A549 (cell line): Measurements from ENCODE around the gene SPNS2. TPM values are rescaled to one million over a fixed set of nuclear protein-coding genes. Genes with fewer than 3 reads are reported as not detected.

Experiments used
- ATAC-seq, 2 experiments: fragments of 200-7000 bp in 1 of 2; fragments of >200 bp in 1 of 2; cut with Nextera tagmentation in 1 of 2; cut with Tn5 transposase in 1 of 2; 3 replicates each; pipeline versions ENCODE4 v1.8.0 to v1.9.1; 2018 to 2020; ENCODE audit warnings: mild to moderate bottlenecking in 1 of 2, moderate library complexity in 1 of 2
- CTCF ChIA-PET: fragments of 300-600 bp; sonication (Branson Sonifier 250); formaldehyde crosslinking; extraction: SDS; loops from one replicate; lab custom pipeline; 2021; ENCODE audit warnings: antibody characterized with exemption, inconsistent platforms; lab: Yijun Ruan, JAX
- POLR2A ChIA-PET: fragments of 350-600 bp; formaldehyde crosslinking; extraction: SDS; loops from one replicate; lab custom pipeline; 2021; ENCODE audit warnings: antibody characterized with exemption, inconsistent platforms; lab: Yijun Ruan, JAX
- DNase-seq, 2 experiments: peaks; one replicate each; pipeline versions ENCODE4 v3.0.0 to v3.0.0-alpha.2; 2011 to 2016; ENCODE audit warnings: low read depth in 1 of 2, low spot score in 1 of 2
- FAIRE-seq: peaks from 2 replicates; lab custom pipeline; 2011; peaks lifted over from hg19 to GRCh38; lab: Jason Lieb, UNC
- H3K27ac ChIP-seq, 2 experiments: fragments of >200 bp; sonication (Bioruptor Twin); formaldehyde crosslinking; 3 replicates each; pipeline ENCODE4 v1.5.1; 2016 to 2017
- H3K4me1 ChIP-seq: fragments of >200 bp; sonication (Bioruptor Twin); formaldehyde crosslinking; 3 replicates; pipeline ENCODE4 v1.6.1; 2016
- H3K4me2 ChIP-seq: fragments of >200 bp; sonication (Bioruptor Twin); formaldehyde crosslinking; 3 replicates; pipeline ENCODE4 v1.6.1; 2016
- H3K4me3 ChIP-seq: fragments of >200 bp; sonication (Bioruptor Twin); formaldehyde crosslinking; 3 replicates; pipeline ENCODE4 v1.5.1; 2016
- H3K9me3 ChIP-seq: fragments of >200 bp; sonication (Bioruptor Twin); formaldehyde crosslinking; 3 replicates; pipeline ENCODE4 v1.6.1; 2016
- BHLHE40 ChIP-seq: IDR thresholded peaks from 2 replicates; pipeline ENCODE4 v1.6.1; 2012; ENCODE audit warnings: low read depth, low read length, inconsistent platforms
- CBX8 ChIP-seq: fragments of 200-600 bp; sonication (generic); IDR thresholded peaks from 2 replicates; pipeline ENCODE4 v1.6.1; 2016
- CHD4 ChIP-seq: fragments of 200-600 bp; sonication (generic); IDR thresholded peaks from 2 replicates; pipeline ENCODE4 v1.6.1; 2016; ENCODE audit warnings: antibody characterized with exemption, mild to moderate bottlenecking, borderline replicate concordance
- EHMT2 ChIP-seq: fragments of 200-600 bp; sonication (generic); IDR thresholded peaks from 2 replicates; pipeline ENCODE4 v1.6.1; 2016; ENCODE audit warnings: antibody characterized with exemption, low read depth, mild to moderate bottlenecking, moderate library complexity
- FOSL2 ChIP-seq, 2 experiments: fragments of 450-650 bp in 1 of 2; fragments of >200 bp in 1 of 2; sonication (Bioruptor Twin) in 1 of 2; formaldehyde crosslinking; IDR thresholded peaks; 2 replicates each; pipeline versions ENCODE4 v1.5.0 to v1.6.1; 2016 to 2020; ENCODE audit warnings: mild to moderate bottlenecking in 1 of 2, moderate library complexity in 1 of 2
- FOXS1 ChIP-seq: fragments of 250-450 bp; sonication (Bioruptor Pico); IDR thresholded peaks from 2 replicates; pipeline ENCODE4 v1.5.0; 2020; ENCODE audit warnings: mild to moderate bottlenecking, moderate library complexity
- GATA3 ChIP-seq: IDR thresholded peaks from 2 replicates; pipeline ENCODE4 v1.6.1; 2012; ENCODE audit warnings: borderline replicate concordance
- HEYL ChIP-seq: fragments of 250-450 bp; sonication (Bioruptor Pico); IDR thresholded peaks from 2 replicates; pipeline ENCODE4 v1.8.0; 2021; ENCODE audit warnings: mild to moderate bottlenecking, moderate library complexity
- HOXB5 ChIP-seq: fragments of 250-450 bp; sonication (Bioruptor Pico); IDR thresholded peaks from 2 replicates; pipeline ENCODE4 v1.5.0; 2020; ENCODE audit warnings: mild to moderate bottlenecking, moderate library complexity
- JUN ChIP-seq, 2 experiments: fragments of >200 bp; sonication (Bioruptor Twin); formaldehyde crosslinking; IDR thresholded peaks; 2 replicates in 1 of 2; 3 replicates in 1 of 2; pipeline ENCODE4 v1.6.1; 2016 to 2017
- MAZ ChIP-seq: fragments of 150-350 bp; IDR thresholded peaks from 2 replicates; pipeline ENCODE4 v1.6.1; 2014; ENCODE audit warnings: antibody characterized with exemption, low read depth, low read length, borderline replicate concordance
- NPAS2 ChIP-seq: fragments of 250-450 bp; sonication (Bioruptor Pico); IDR thresholded peaks from 2 replicates; pipeline ENCODE4 v1.8.0; 2022; ENCODE audit warnings: mild to moderate bottlenecking, moderate library complexity, borderline replicate concordance
- NR3C1 ChIP-seq: fragments of >200 bp; sonication (Bioruptor Twin); formaldehyde crosslinking; IDR thresholded peaks from 3 replicates; pipeline ENCODE4 v1.6.1; 2017
- RARB ChIP-seq: fragments of 250-450 bp; sonication (Bioruptor Pico); IDR thresholded peaks from 2 replicates; pipeline ENCODE4 v1.8.0; 2021; ENCODE audit warnings: mild to moderate bottlenecking, moderate library complexity
- RCOR1 ChIP-seq: fragments of 150-350 bp; IDR thresholded peaks from 2 replicates; pipeline ENCODE4 v1.6.1; 2014; ENCODE audit warnings: antibody characterized with exemption, low read length, low read depth
- RNF2 ChIP-seq: fragments of 200-600 bp; sonication (generic); IDR thresholded peaks from 2 replicates; pipeline ENCODE4 v1.6.1; 2016; ENCODE audit warnings: low read depth, mild to moderate bottlenecking, antibody characterized with exemption, moderate library complexity, borderline replicate concordance
- SMC3 ChIP-seq: fragments of >200 bp; sonication (Bioruptor Twin); formaldehyde crosslinking; IDR thresholded peaks from 3 replicates; pipeline ENCODE4 v1.6.1; 2018; ENCODE audit warnings: inconsistent platforms
- SREBF2 ChIP-seq: fragments of 450-650 bp; IDR thresholded peaks from 2 replicates; pipeline ENCODE4 v1.6.1; 2014; ENCODE audit warnings: mild to moderate bottlenecking, moderate library complexity
- ZNF302 ChIP-seq: fragments of 250-450 bp; sonication (Bioruptor Pico); IDR thresholded peaks from 2 replicates; pipeline ENCODE4 v1.9.0; 2021; ENCODE audit warnings: inconsistent platforms, mild to moderate bottlenecking, moderate library complexity
- ZSCAN20 ChIP-seq: fragments of 250-450 bp; sonication (Bioruptor Pico); IDR thresholded peaks from 2 replicates; pipeline ENCODE4 v1.8.0; 2022; ENCODE audit warnings: mild to moderate bottlenecking, moderate library complexity
- WGBS: methylation state at CpG from one replicate; pipeline ENCODE4 v1.1.6; 2017; ENCODE audit errors: missing lambda C conversion rate; 5-methylcytosine and 5-hydroxymethylcytosine counted together
- polyA plus RNA-seq, 4 experiments: library from polyadenylated mRNA; depleted of rRNA in 3 of 4; stranded (reverse); fragments of >200 nt; fragmentation: RNase III in 1 of 4; extraction: RNeasy Plus Mini Kit Qiagen cat#74134 plus additional on column Dnase treatment in 1 of 4; gene quantifications; 2 replicates in 3 of 4; 3 replicates in 1 of 4; pipeline ENCODE4 v1.2.3, GENCODE V29; 2011 to 2017
- TF ChIP-seq, protein P1 (sequence below): fragments of 450-650 bp; IDR thresholded peaks from 2 replicates; pipeline ENCODE4 v1.6.1; 2014; ENCODE audit warnings: antibody characterized with exemption
- TF ChIP-seq, protein P2 (sequence below): fragments of >200 bp; sonication (Bioruptor Twin); formaldehyde crosslinking; IDR thresholded peaks from 3 replicates; pipeline ENCODE4 v1.5.1; 2016

SPNS2 gene
- polyA plus RNA-seq, 2 of the 4 experiments (the other 2 are of a cell fraction) = 0.27 to 0.46 TPM

DNA sequence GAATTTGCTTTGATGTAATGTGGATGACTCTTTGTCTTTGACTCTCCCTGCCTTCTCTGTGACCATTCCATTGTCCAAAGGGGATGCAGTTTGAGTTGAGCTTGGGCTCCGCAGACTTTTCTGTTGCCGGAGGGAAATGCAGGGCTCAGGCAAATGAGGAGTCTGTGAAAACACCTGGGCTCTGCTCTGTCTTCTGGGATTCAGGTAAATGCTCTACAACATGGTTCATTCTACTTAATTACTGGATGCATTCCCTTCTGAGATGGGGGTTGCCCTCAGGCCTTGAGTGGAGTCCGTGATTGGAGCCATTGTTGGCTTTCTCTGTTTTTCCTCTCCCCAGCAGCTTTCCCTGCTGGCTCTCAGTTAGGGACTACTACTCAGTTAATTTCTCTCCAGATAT is 26.4 kb upstream of the SPNS2 start:
- TF ChIP-seq SREBF2 = no peak
- TF ChIP-seq NPAS2 (CRISPR knock-in tag) = no peak
- TF ChIP-seq NR3C1 = no peak
- TF ChIP-seq RCOR1 = no peak
- no peak for TF ChIP-seq JUN (IDR thresholded peaks at IDR 0.05)
- no peak for TF ChIP-seq CHD4
- 85% methylated on average over 3 of the region's 3 CpGs for WGBS
- DNase-seq = no peak
- no peak for ATAC-seq
- no peak for FAIRE-seq
- Histone ChIP-seq H3K4me2 (no peak overlapping the region), H3K9me3 (no peaks in the 10 kb centered on the region), H3K4me3 (no peak overlapping the region), H3K4me1 (no peaks in the 10 kb centered on the region), H3K27ac (no peak overlapping the region)
- ChIA-PET CTCF (interaction anchor here (0.6 to 1.6 kb wide), 5 partner anchors 13 to 59 kb away, joined by 3 to 8 read pairs (median 3); no protein-coding TSS in a partner anchor), POLR2A (interaction anchor here (0.7 kb wide), 1 partner anchor 49 kb away, joined by 3 read pairs; no protein-coding TSS in a partner anchor)

DNA sequence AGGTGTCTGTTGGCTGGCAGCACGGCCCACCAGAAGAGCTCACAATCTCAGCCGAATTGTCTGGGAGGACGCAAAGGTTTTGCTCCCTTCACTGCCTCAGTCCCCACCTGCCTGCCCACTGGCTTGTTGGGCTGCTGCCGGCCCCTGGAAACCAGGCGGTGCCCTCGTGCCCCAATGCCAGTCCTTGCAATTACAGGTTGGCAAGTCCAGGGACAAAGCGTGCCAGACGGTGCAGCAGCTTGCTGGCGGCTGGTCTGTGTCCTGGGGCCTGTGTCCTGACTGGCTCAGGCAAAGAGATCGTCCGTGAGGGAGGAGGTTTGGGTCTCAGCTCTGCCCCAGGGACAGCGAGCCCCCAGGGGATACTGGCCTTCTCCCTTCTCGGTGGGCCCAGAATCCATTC is 24.6 kb upstream of the SPNS2 start:
- no peak for DNase-seq
- Histone ChIP-seq H3K9me3 (no peaks in the 10 kb centered on the region), H3K4me3 (no peak overlapping the region), H3K4me1 (no peaks in the 10 kb centered on the region), H3K4me2 (no peak overlapping the region), H3K27ac (no peak overlapping the region)
- 77% methylated on average over 13 of the region's 13 CpGs for WGBS
- ChIA-PET CTCF (no interaction called here), POLR2A (no interaction called here)
- no peak for FAIRE-seq
- no peak for ATAC-seq
- no peak for TF ChIP-seq HEYL
- no peak for TF ChIP-seq ZNF302 (CRISPR knock-in tag)
- no peak for TF ChIP-seq EHMT2
- no peak for TF ChIP-seq FOSL2 (IDR thresholded peaks at IDR 0.05)
- no peak for TF ChIP-seq FOSL2 (CRISPR knock-in tag; IDR thresholded peaks at IDR 0.05)
- TF ChIP-seq RNF2 = no peak
- TF ChIP-seq HOXB5 = no peak

DNA sequence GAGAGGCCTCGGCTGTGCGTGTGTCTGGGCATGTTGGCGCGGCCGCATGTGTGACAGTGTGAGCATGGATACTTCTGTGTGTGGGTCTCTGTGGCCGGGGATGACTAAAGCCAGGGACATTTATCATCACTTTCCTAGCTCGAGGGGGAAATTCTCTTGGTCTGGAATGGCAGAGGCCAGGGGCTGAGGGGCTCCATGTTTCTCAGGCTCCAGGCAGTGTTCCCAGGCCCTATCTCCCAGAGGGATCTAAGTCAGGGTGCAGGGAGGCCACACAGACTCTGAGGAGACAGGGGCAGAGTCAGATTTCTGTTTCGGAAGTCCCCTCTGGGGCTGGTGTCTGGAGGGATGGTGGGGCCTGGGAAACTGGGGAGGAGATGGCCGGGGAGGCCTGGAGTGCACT is 23.7 kb upstream of the SPNS2 start:
- POLR2A ChIA-PET = no interaction called here
- CTCF ChIA-PET = interaction anchor here (1.0 kb wide), 1 partner anchor 32 kb away, joined by 3 read pairs; no protein-coding TSS in a partner anchor
- FAIRE-seq = no peak
- TF ChIP-seq, protein P1, sequence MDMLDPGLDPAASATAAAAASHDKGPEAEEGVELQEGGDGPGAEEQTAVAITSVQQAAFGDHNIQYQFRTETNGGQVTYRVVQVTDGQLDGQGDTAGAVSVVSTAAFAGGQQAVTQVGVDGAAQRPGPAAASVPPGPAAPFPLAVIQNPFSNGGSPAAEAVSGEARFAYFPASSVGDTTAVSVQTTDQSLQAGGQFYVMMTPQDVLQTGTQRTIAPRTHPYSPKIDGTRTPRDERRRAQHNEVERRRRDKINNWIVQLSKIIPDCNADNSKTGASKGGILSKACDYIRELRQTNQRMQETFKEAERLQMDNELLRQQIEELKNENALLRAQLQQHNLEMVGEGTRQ = no peak
- TF ChIP-seq RNF2 (no peak), MAZ (no peak)
- Histone ChIP-seq H3K4me2 (no peak overlapping the region), H3K9me3 (no peaks in the 10 kb centered on the region), H3K27ac (no peak overlapping the region), H3K4me3 (no peak overlapping the region), H3K4me1 (no peaks in the 10 kb centered on the region; the same call in 2 of the 3 replicates)
- WGBS = 75% methylated on average over 9 of the region's 9 CpGs
- ATAC-seq = no peak
- DNase-seq = no peak

DNA sequence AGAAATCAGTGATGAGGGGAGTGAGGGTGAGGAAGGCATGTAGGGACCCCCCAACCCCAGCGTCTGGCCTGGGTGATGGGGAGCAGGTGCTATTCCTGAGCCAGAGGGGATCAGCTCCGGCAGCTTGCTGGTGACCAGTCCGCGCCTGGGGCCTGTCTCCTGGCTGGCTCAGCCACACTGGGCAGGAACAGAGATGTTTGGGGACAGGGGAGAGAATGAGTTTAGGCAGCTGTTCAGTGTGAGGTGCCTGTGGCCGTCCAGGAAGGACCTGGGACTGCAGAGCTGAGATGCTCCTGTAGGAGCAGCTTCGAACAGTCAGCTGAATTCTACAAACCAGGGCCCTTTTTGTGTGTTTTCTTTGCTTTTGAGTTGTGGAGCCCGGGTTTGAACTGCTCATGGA is 23.2 kb upstream of the SPNS2 start:
- Histone ChIP-seq H3K4me2 (no peak overlapping the region), H3K9me3 (no peaks in the 10 kb centered on the region)
- TF ChIP-seq CBX8 = no peak
- TF ChIP-seq BHLHE40 = no peak
- TF ChIP-seq RARB (CRISPR knock-in tag) = no peak
- TF ChIP-seq HOXB5 = no peak
- TF ChIP-seq FOXS1 = no peak
- no peak for TF ChIP-seq ZSCAN20
- no peak for TF ChIP-seq JUN (IDR thresholded peaks at IDR 0.05)
- TF ChIP-seq, protein P2, sequence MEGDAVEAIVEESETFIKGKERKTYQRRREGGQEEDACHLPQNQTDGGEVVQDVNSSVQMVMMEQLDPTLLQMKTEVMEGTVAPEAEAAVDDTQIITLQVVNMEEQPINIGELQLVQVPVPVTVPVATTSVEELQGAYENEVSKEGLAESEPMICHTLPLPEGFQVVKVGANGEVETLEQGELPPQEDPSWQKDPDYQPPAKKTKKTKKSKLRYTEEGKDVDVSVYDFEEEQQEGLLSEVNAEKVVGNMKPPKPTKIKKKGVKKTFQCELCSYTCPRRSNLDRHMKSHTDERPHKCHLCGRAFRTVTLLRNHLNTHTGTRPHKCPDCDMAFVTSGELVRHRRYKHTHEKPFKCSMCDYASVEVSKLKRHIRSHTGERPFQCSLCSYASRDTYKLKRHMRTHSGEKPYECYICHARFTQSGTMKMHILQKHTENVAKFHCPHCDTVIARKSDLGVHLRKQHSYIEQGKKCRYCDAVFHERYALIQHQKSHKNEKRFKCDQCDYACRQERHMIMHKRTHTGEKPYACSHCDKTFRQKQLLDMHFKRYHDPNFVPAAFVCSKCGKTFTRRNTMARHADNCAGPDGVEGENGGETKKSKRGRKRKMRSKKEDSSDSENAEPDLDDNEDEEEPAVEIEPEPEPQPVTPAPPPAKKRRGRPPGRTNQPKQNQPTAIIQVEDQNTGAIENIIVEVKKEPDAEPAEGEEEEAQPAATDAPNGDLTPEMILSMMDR = no peak
- no peak for TF ChIP-seq SMC3
- TF ChIP-seq RCOR1 = no peak
- no peak for TF ChIP-seq GATA3
- TF ChIP-seq, all 56 proteins: peak for 0
- WGBS = 67% methylated on average over 7 of the region's 7 CpGs
- FAIRE-seq = no peak
- no peak for DNase-seq
- CTCF ChIA-PET = interaction anchor here (1.0 kb wide), 1 partner anchor 33 kb away, joined by 3 read pairs; no protein-coding TSS in a partner anchor
- Histone ChIP-seq H3K4me1 (peaks cover 1% of the 10 kb centered on the region; the same call in 2 of the 3 replicates), H3K27ac (no peak overlapping the region), H3K4me3 (no peak overlapping the region)
- POLR2A ChIA-PET = no interaction called here
- peak; percentile 11 to 35; a peak in 2 of 6 replicates for ATAC-seq
